K562 (cell line): Measurements from ENCODE around the gene METAP1D. TPM values are rescaled to one million over a fixed set of nuclear protein-coding genes. Genes with fewer than 3 reads are reported as not detected.

Experiments used
- ATAC-seq: fragments of 200-7000 bp; cut with Tn5 transposase; 3 replicates; pipeline ENCODE4 v1.9.1; 2020; ENCODE audit warnings: moderate library complexity
- BruUV-seq: library from RNA; stranded (reverse); fragments of 400-500 nt; replicated peaks from 2 replicates; lab custom pipeline; 2021; lab: Mats Ljungman, UMichigan
- CTCF ChIA-PET: fragments of 300-600 bp; formaldehyde crosslinking; extraction: SDS; loops from one replicate; lab custom pipeline; 2021; ENCODE audit warnings: low intra/inter-chr PET ratio; lab: Yijun Ruan, JAX
- POLR2A ChIA-PET: fragments of 300-600, 350-650 bp; sonication (Branson Sonifier 250); formaldehyde crosslinking; extraction: SDS; loops from one replicate; lab custom pipeline; 2021; ENCODE audit warnings: antibody characterized with exemption, inconsistent platforms; lab: Yijun Ruan, JAX
- DNase-seq, 4 experiments: peaks; one replicate each; pipeline versions ENCODE4 v3.0.0 to v3.0.0-alpha.2; 2011 to 2018; ENCODE audit warnings: low spot score in 3 of 4, mixed read lengths in 3 of 4; ENCODE audit errors: extremely low read depth in 1 of 4
- FAIRE-seq: peaks from 2 replicates; lab custom pipeline; 2011; peaks lifted over from hg19 to GRCh38; lab: Jason Lieb, UNC
- H2AFZ ChIP-seq: 2 replicates; pipeline ENCODE4 v1.6.0; 2011; ENCODE audit warnings: low read depth, low read length, control low read depth, inconsistent platforms
- H3K27ac ChIP-seq: fragments of 200-600 bp; 3 replicates; pipeline ENCODE4 v1.8.0; 2011; ENCODE audit warnings: low read depth, mild to moderate bottlenecking, control low read depth, inconsistent platforms, low read length, moderate library complexity, mixed read lengths; ENCODE audit errors: extremely low read depth
- H3K27me3 ChIP-seq, 2 experiments: fragments of 300-600 bp in 1 of 2; 2 replicates in 1 of 2; 3 replicates in 1 of 2; pipeline versions ENCODE4 v1.6.0 to v1.8.0; 2011; ENCODE audit warnings: inconsistent platforms in 2 of 2, low read length in 2 of 2, mild to moderate bottlenecking in 1 of 2, mixed read lengths in 1 of 2, moderate library complexity in 1 of 2; ENCODE audit not compliant: control insufficient read depth in 2 of 2, insufficient read depth in 2 of 2
- H3K36me3 ChIP-seq: fragments of 300-600 bp; 3 replicates; pipeline ENCODE4 v1.8.0; 2011; ENCODE audit warnings: mild to moderate bottlenecking, low read length, inconsistent platforms; ENCODE audit not compliant: control insufficient read depth, insufficient read depth
- H3K4me1 ChIP-seq, 2 experiments: fragments of 200-600 bp in 1 of 2; replicated peaks in 1 of 2; 2 replicates in 1 of 2; 3 replicates in 1 of 2; pipeline versions ENCODE4 v1.5.1 to v1.8.0; 2011; ENCODE audit warnings: inconsistent platforms in 2 of 2, low read length in 2 of 2, mild to moderate bottlenecking in 1 of 2, mixed read lengths in 1 of 2, moderate library complexity in 1 of 2; ENCODE audit not compliant: control insufficient read depth in 2 of 2, insufficient read depth in 2 of 2
- H3K4me2 ChIP-seq: 2 replicates; pipeline ENCODE4 v1.6.1; 2011; ENCODE audit warnings: low read length, control low read depth, inconsistent platforms, mixed read lengths; ENCODE audit not compliant: insufficient read depth
- H3K4me3 ChIP-seq: fragments of 200-600 bp; sonication (generic), shearing (Covaris generic); 2 replicates; pipeline ENCODE4 v1.5.1; 2016; ENCODE audit warnings: control low read depth, inconsistent platforms
- H3K79me2 ChIP-seq: fragments of 200-600 bp; 3 replicates; pipeline ENCODE4 v1.8.0; 2011; ENCODE audit warnings: low read length, inconsistent platforms; ENCODE audit not compliant: control insufficient read depth, insufficient read depth
- H3K9ac ChIP-seq, 2 experiments: 2 replicates each; pipeline versions ENCODE4 v1.6.0 to v1.6.1; 2011; ENCODE audit warnings: low read depth in 2 of 2, low read length in 2 of 2, control low read depth in 1 of 2, inconsistent platforms in 1 of 2, mild to moderate bottlenecking in 1 of 2, mixed read lengths in 1 of 2; ENCODE audit not compliant: insufficient read depth in 1 of 2
- H3K9me1 ChIP-seq: one replicate; pipeline ENCODE4 v1.6.0; 2011; ENCODE audit warnings: inconsistent platforms, mild to moderate bottlenecking, low read length, moderate library complexity; ENCODE audit not compliant: control insufficient read depth, insufficient read depth
- H3K9me3 ChIP-seq: replicated peaks from 2 replicates; pipeline ENCODE4 v1.5.1; 2011; ENCODE audit warnings: low read depth, low read length, inconsistent platforms; ENCODE audit not compliant: control insufficient read depth, insufficient read depth
- H4K20me1 ChIP-seq: replicated peaks from 2 replicates; pipeline ENCODE4 v1.6.1; 2011; ENCODE audit warnings: low read length, inconsistent platforms, mixed read lengths; ENCODE audit not compliant: control insufficient read depth, insufficient read depth
- FOXA1 ChIP-seq: fragments of 450-650 bp; IDR thresholded peaks from 2 replicates; pipeline ENCODE4 v1.6.1; 2016; ENCODE audit warnings: mild to moderate bottlenecking, borderline replicate concordance
- WGBS: fragments of 100-300 bp; shearing (Covaris generic); methylation state at CpG from one replicate; pipeline ENCODE4 v1.1.6; 2016; ENCODE audit warnings: low coverage, mixed read lengths; ENCODE audit not compliant: insufficient coverage; ENCODE audit errors: missing lambda C conversion rate; 5-methylcytosine and 5-hydroxymethylcytosine counted together
- in situ Hi-C: fragments of 300-500 bp; cut with MboI; formaldehyde crosslinking; loops from 4 replicates; pipeline ENCODE4 v1.15.0; 2018; ENCODE audit warnings: inconsistent platforms, mixed read lengths
- intact Hi-C: fragments of 100-400 bp; cut with micrococcal nuclease; formaldehyde crosslinking; loops from 2 replicates; pipeline ENCODE4 v1.14.2; 2022
- polyA plus RNA-seq, 8 experiments: library from polyadenylated mRNA; depleted of rRNA in 4 of 8; stranded (reverse) in 5 of 8; unstranded in 3 of 8; fragments of >200 nt; fragmentation: Nextera tagmentation in 2 of 8; fragmentation: Illumina TruSeq in 1 of 8; extraction: Ambion mirVana in 2 of 8; extraction: Trizol in 1 of 8; gene quantifications; 2 replicates each; pipeline versions ENCODE4 v1.2.1 to v1.2.3, GENCODE V29; 2011 to 2014; ENCODE audit warnings: inconsistent platforms in 1 of 8, missing spikeins in 1 of 8
- total RNA-seq, 7 experiments: library from RNA; depleted of rRNA in 6 of 7; stranded (reverse); fragments of >200 nt in 6 of 7; fragmentation: Illumina TruSeq in 2 of 7; extraction: Trizol in 2 of 7; gene quantifications; 2 replicates each; pipeline versions ENCODE4 v1.2.1 to v1.2.3, GENCODE V29; 2011 to 2021; ENCODE audit warnings: low replicate concordance in 1 of 7
- TF ChIP-seq, protein P1 (sequence below): fragments of 450-650 bp; IDR thresholded peaks from 2 replicates; pipeline ENCODE4 v1.7.1; 2018; ENCODE audit warnings: mild to moderate bottlenecking, low read depth; ENCODE audit not compliant: partially characterized antibody

The METAP1D gene
- total and polyA plus RNA-seq, 9 of the 15 experiments (the other 6 are each of a cell fraction or from before 2014, with no cell fraction given), result 8.0 to 23.4 (median 15.7) TPM

DNA sequence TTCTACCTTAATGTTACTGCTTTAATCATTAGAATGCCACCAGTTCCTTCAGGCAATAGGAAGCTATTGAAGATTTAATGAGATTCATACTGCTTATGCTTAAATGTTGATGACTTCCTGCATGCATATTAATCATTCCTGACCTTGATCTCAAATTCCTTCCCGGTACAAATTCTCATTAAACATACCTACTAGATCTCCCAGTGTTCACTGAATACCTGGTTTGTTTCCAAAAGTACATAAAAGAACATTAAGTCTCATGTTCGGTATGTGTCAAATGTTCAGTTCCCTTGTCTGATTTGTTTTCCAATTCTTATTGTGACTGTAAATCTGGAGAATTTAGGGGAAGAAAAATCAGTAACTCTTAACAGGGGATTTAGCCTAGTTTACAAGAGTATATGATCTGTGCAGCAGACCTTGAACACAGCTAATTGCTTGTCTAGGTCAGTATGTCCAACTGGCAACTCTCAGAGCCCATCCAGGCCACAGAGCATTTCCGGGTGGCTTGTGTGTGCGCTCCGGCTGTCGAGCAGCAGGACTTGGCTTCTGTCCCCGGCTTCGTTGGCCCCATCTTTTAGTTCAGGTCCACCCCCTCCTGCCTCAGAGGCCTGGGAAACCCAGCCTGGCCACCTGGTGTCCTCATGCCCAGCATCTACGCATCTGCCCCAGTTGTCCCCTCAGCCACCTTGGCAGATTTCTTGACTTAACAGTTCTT lies 13.1 kb downstream of the METAP1D start:
- no peak for DNase-seq
- no TSS peak for BruUV-seq
- no peaks in the 10 kb centered on the region for H3K79me2 ChIP-seq
- H3K4me3 ChIP-seq, result no peak overlapping the region
- TF ChIP-seq FOXA1, result no peak
- TF ChIP-seq, protein P1, sequence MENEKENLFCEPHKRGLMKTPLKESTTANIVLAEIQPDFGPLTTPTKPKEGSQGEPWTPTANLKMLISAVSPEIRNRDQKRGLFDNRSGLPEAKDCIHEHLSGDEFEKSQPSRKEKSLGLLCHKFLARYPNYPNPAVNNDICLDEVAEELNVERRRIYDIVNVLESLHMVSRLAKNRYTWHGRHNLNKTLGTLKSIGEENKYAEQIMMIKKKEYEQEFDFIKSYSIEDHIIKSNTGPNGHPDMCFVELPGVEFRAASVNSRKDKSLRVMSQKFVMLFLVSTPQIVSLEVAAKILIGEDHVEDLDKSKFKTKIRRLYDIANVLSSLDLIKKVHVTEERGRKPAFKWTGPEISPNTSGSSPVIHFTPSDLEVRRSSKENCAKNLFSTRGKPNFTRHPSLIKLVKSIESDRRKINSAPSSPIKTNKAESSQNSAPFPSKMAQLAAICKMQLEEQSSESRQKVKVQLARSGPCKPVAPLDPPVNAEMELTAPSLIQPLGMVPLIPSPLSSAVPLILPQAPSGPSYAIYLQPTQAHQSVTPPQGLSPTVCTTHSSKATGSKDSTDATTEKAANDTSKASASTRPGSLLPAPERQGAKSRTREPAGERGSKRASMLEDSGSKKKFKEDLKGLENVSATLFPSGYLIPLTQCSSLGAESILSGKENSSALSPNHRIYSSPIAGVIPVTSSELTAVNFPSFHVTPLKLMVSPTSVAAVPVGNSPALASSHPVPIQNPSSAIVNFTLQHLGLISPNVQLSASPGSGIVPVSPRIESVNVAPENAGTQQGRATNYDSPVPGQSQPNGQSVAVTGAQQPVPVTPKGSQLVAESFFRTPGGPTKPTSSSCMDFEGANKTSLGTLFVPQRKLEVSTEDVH, result no peak
- TF ChIP-seq, all 486 proteins: peak for 0
- intact Hi-C loops (no loop called here), in situ Hi-C loops (no loop called here)
- H3K9me3 ChIP-seq, result no peaks in the 10 kb centered on the region
- no peaks in the 10 kb centered on the region for H3K36me3 ChIP-seq
- POLR2A ChIA-PET, result interaction anchor here (0.6 to 1.5 kb wide), 6 partner anchors 8 to 73 kb away, joined by 3 to 5 read pairs (median 4); partner anchors contain the start of gene DLX1
- 70% methylated on average over 9 of the region's 9 CpGs for WGBS
- no peak for FAIRE-seq
- no peaks in the 10 kb centered on the region for H3K27me3 ChIP-seq
- no peak overlapping the region for H2AFZ ChIP-seq
- CTCF ChIA-PET, result no interaction called here
- peaks cover 0 to 7% of the 10 kb centered on the region in 2 experiments; a peak in 2 of 5 replicates for H3K4me1 ChIP-seq
- H3K9ac ChIP-seq, result peak overlapping the region in 1 of 2 experiments; percentile 85; a peak in 2 of 4 replicates
- ATAC-seq, result peak; percentile 27
- no peaks in the 10 kb centered on the region for H4K20me1 ChIP-seq
- H3K9me1 ChIP-seq, result no peaks in the 10 kb centered on the region
- no peak overlapping the region for H3K4me2 ChIP-seq
- no peak overlapping the region for H3K27ac ChIP-seq
